Glomerular endothelial cell (primary cell): ENCODE data around the gene OST4. TPM values are rescaled to one million over a fixed set of nuclear protein-coding genes. Genes with fewer than 3 reads are reported as not detected.
"Not testable (repeated sequence)": the region's sequence is repeated elsewhere in the genome, so short reads cannot be mapped to it uniquely, and the experiment has no call there.

Source experiments
- DNase-seq: peaks from one replicate; pipeline ENCODE4 v3.0.0-alpha.2; 2011; ENCODE audit warnings: low read depth, low spot score; ENCODE audit errors: extremely low read depth
- total RNA-seq: library from RNA; depleted of rRNA; stranded (reverse); fragments of >200 nt; gene quantifications from 2 replicates; pipeline ENCODE4 v1.2.3, GENCODE V29; 2015

OST4 gene
- total RNA-seq, 1 donor from 2014 or later, result 346 TPM

- no peak for DNase-seq
Measured at GRCh38 chr2:27080140-27080469, 8.7 kb upstream of the OST4 start.

GRCh38 chr2:27079233-27080139 is 8.0 kb upstream of the OST4 start:
- no peak for DNase-seq

DNA sequence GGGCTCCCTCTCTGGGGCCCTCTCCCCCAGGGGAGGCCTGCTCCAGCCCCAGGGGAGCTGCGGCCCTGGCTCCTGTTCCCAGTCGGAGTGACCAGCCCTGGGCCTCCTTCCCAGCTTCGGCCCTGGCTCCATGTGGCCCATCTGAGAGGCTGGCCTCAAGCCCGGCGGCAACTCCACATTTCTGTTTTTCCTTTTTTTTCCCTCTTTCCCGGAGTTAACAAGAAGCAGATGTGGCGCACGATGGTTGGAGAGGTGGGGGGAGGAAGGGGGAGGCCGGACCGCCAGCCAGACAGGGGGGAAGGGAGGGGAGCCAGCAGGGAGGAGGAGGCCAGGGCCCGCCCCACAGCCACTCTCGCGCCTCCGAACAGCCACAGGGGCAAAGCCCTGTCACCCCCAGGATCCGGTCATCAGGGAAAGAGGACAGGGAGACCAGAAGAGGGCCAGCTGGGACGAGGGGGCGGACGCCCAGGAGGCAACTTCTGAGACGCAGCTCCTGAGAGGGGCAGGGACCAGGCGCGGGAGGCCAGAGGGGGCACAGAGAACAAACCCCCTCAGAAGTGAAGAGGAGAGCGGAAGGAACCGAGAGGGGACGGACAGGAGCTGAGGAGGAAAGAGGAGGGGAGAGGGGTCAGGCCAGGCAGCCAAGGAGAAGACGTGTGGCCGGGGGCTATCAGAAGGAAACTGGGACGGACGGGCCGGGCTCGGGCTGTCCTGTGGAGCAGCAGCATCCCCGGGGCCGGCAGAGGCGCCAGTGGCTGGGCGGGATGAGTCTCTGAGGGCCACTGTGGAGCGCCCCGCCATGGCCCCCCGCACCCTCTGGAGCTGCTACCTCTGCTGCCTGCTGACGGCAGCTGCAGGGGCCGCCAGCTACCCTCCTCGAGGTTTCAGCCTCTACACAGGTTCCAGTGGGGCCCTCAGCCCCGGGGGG is 7.1 kb upstream of the OST4 start, which contains the start of gene EMILIN1:
Gene EMILIN1, plus strand, starts transcription at position 349 of the 928 bp plus-strand sequence. Its CDS starts 451 bp downstream, at position 800.
- DNase-seq, result no peak

DNA sequence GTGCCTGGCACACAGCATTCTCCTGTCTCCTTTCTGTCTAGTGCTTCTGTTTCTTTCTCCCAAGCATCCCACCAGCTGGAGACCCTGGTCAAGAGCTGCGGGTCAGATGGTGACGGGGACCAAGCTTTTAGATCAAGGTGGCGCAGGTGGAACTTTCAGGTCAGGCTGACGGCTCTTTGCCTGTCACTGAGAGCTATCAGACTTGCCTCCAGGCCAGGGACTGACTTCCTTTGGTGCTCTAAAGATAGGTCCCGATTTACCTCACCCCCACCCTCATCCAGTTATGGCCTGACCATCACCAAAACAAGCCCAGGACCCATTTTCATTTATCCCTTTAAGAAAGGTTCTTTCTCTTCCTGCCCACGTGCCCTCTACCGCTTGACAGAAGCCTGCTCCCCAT is 5.8 kb upstream of the OST4 start:
- no peak for DNase-seq

DNA sequence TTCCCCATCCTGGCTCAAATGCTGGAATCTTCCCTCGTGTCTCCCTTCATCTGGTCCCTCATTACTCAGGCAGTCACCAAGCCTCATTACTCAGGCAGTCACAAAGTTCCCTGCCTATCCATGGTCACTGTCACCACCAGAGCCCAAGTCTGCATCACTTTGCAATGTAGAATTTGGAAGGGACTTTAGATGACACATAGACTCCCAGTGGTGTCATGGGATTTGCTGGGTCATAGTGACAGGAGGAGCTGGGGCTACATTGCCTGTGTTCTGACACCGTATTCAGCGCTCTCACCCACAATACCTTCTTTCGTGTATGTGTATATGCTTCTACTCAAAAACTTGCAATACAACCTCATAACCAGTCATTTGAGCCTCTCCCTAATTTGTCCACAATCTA is 4.9 kb upstream of the OST4 start:
- no peak for DNase-seq

- not testable (repeated sequence) for DNase-seq
Measured at GRCh38 chr2:27075566-27075871, 4.1 kb upstream of the OST4 start.

GRCh38 chr2:27074738-27075565 is 3.5 kb upstream of the OST4 start:
- no peak for DNase-seq

DNA sequence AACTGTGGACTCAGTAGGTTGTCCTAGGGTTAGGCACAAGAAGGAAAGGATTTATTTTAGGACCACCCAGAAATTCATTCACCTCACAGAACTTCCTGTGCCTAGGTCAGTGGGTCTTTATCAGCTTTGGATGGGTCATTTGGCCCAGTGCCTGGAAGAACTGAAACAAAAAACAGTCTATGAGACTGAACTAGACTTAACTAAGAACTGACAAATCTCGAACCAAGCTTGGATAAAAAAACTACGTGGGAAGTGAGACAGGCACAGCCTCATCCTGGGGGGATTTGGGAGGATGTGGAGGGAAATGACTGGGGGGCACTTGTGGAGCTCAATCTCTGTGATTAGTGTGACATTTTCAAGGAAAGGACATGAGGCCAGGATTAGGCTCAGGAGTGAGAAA is 2.3 kb upstream of the OST4 start:
- DNase-seq, result no peak

GRCh38 chr2:27072920-27073319 is 1.5 kb upstream of the OST4 start:
- no peak for DNase-seq

DNA sequence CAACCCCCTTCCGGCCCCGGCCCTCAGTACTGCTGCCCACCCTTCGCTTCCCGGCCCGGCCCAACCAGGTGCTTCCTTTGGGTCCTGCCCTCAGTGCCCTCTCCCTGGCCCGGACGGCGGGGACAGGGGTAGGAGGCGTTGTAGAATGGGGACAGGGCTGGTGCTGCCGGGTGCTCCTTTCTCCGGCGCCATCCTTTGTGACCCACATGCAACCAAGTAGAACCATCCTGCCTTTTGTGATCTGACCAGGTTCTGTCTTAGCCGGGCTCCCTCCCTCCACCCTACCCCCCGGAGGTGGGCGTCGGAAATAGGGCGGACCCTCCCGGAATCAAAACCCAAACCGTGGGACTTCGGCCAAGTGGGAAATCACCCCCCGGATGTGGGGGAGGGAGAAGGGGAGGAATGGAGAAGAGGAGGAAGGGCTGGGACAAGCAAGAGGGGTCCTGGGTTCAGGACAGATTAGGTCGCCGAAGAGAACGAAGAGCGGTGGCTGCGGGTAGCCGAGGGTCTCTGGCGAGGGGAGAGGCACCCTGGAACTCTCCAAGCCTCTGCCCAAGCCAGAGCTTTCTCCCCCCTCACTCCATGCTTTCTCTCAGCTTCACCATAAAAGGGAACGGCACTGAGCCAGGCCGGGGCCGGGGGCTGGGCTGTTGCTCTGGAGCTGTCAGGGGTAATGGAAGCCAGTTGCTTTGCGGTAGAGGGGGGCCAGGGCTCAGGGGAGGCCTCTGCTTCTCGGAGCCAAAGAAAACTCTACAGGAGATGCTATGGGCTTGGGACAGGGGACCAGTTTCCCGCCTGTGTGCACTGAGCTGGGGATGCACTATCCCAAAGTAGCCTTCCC is 756 bp upstream of the OST4 start:
- no peak for DNase-seq

- DNase-seq, result no peak
Measured at GRCh38 chr2:27070653-27071276, 689 bp downstream of the OST4 start.

DNA sequence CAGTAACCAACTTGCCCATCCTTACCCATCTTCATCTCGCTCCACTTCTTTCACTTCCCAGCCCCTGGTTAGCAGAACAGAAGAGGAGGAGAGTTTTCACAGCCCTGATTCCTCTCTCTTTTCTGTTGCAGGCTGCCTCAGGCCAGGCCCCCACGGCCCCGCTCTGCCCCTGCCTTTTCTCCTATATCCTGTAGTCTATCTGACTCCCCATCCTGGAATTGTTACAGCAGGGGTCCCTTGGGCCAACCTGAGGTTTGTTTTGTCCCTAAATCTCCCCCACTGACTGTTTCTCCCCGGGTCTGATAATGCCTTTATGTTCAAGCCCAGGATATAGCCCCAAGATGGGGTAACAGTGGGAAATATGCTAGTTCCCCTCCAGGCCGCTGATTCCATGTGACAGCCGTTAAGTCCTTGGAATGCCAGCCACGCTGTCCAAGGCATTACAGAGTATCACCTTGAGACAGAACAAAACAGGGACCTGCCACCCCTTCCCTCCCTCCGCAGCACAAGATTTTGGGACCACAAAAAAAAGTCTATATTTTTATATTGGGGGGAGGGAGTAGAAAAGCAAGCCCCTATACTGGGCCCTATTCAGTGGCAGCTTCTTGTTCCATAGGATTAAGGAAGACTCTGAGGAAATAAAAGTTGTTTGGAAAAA is 1.4 kb downstream of the OST4 start:
- DNase-seq, result no peak

- no peak for DNase-seq
Measured at GRCh38 chr2:27069436-27069835, 2.0 kb downstream of the OST4 start.

- no peak for DNase-seq
Measured at GRCh38 chr2:27067385-27067784, 4.1 kb downstream of the OST4 start.

GRCh38 chr2:27065128-27065527 is 6.3 kb downstream of the OST4 start:
- DNase-seq, result no peak

DNA sequence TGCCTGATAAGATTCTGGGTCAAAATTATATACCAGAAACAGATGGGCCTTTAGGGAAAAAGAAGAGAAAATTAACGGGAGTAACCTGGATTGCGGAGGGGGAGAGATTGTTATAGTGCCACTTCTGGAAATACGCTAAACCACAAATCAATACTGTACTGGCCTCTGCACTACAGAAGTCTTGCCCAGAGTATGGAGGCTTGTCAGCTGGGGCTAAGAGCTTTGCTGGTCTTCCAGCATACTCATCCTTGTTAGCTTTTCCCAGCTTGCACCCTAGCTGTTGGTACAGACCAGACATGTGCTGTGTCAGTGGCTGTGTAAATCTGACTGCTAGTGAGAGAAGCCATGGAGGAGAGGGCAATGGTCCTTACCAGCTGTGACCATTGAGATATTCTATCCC is 11.1 kb downstream of the OST4 start:
- no peak for DNase-seq

GRCh38 chr2:27059141-27059820 is 12.2 kb downstream of the OST4 start:
- DNase-seq, result no peak

DNA sequence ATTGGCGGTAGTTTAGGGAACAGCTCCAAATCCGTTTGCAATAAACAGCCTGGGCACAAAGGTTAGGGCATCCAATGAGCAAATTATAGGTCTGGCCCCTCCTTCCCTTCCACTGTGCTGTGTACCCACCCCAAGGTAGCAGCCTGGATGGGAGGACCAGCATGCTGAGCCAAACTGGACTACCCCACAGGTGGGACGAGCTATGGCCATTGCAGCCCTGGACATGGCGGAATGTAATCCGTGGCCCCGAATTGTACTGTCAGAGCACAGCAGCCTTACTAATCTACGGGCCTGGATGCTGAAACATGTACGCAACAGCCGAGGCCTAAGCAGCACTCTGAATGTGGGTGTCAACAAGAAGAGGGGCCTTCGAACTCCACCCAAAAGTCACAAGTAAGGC is 13.2 kb downstream of the OST4 start:
- DNase-seq, result no peak

DNA sequence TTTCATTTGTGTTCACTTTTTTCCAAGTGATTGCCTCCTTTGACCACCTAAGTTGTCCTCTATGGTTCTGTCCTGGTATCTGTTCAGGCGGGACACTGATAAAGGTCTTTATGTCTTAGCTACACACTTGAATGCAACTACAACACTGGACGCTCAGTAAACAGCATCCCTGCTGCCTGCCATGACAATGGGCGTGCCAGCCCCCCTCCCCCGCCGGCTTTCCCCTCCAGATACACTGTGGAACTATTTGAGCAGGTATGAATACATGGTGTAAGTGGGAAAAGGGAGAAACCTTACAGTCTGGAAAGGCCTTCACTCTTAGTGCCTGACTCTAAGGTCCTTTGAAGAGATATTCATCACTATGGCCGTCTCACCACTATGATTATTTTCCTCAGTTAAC is 14.3 kb downstream of the OST4 start:
- DNase-seq, result no peak
